GM18907 (cell line): ENCODE measurements around the gene XRCC1.

Experiments used
- ATAC-seq: cut with Tn5 transposase; IDR thresholded peaks from one replicate; pipeline ENCODE4 v1.9.1; 2021; ENCODE audit warnings: mild to moderate bottlenecking, moderate library complexity; ENCODE audit not compliant: unreplicated experiment

XRCC1 gene

DNA sequence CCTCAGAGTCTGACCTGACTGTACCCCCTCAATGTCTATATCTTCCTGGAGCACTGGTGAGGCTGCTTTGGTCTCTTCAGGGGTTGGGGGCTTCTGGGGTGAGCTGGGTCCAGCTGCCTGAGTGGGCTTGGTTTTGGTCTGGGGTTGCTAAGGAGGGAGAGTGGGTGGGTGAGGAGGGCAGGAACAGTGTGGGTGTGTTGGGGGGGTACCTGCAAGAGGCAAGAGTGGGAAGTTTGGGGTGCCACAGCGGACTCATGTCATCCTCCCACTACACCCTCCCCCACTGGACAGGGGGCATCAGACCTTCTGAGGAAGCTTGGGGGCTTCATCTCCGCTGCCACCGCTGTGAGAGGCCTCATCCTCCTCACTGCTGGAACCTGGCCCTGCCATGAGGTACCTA lies 28.7 kb downstream of the XRCC1 start:
- no peak for ATAC-seq

DNA sequence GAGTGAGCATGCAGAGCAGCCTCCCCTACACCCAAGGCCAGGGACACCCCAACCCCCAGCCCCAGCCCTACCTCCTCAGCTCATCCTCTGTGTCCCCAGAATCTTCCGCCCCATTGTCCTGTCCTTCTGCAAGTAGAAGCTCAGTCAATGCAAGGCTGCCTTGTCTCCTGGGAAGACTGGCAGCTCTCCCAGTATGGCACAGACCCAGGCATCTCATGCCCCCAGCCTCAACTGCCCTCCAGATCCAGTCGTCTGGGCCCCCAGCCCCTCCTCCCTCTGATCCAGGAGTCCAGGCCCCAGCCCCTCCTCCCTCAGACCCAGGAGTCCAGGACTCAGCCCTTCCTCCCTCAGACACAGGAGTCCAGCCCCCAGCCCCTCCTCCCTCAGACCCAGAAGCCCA lies 29.3 kb downstream of the XRCC1 start:
- ATAC-seq, result no peak

DNA sequence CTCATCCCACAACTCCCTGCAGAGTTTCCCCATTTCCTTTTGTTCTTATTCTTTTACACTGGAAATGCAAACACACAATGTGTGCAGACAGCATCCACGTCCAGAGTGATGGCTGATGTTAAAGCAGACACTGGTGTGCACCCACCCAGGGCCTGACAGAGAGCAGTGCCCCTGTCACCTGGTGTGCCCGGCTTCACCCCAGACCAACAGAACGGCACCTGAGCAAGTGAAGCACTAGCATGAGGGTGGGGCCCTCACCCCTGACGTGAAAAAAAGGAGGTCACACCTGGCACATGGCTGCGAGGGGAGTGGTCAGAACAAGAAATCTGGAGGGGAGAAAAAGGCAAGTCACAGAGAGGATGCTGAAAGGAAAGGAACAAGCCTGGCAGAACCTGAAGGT lies 30.1 kb downstream of the XRCC1 start:
- no peak for ATAC-seq

DNA sequence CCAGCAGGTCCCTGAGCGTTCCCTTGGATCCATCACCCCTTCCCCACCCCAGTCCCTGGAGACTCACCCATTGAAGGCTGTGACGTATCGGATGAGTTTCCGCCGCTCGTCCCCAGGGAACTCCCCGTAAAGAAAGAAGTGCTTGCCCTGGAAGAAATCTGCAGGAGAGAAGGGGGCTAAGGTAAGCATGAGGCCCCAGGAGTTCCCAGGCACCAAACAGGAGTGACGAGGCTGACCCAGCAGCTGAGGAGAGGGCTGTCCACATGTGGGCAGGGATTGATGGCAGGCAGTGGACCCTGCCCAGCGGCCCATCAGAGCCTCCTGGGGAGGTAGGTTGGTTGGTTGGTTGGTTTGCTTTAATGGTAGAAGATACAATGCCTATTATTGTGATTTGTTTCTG lies 31.2 kb downstream of the XRCC1 start:
- ATAC-seq, result no peak

DNA sequence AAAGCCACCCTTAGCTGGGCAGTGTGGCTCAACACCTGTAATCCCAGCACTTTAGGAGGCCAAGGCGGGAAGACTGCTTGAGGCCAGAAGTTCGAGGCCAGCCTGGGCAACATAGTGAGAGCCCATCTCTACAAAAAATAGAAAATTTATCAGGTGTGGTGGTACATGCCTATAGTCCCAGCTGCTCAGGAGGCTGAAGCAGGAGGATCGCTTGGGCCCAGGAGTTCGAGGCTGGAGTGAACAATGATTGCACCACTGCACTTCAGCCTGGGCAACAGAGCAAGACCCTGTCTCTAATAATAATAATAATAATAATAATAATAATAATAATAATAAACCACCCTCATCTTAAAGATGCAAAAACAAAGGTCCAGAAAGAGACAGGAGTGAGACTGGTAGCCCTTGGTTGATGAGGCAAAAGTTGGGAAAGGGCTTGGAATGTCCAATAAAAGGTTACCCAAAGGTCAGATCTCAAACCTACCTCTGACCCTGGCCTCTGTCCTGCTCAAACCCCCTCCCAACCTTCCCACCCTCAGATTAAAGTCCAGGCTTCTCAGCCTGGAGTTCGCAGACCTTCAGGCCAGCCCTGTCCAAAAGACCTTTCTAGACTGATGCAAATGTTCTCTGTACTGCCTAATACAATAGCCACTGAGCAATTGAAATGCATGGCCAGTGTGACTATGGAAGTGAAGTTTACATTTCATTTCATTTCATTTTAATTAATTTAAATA lies 33.2 kb downstream of the XRCC1 start:
- no peak for ATAC-seq

DNA sequence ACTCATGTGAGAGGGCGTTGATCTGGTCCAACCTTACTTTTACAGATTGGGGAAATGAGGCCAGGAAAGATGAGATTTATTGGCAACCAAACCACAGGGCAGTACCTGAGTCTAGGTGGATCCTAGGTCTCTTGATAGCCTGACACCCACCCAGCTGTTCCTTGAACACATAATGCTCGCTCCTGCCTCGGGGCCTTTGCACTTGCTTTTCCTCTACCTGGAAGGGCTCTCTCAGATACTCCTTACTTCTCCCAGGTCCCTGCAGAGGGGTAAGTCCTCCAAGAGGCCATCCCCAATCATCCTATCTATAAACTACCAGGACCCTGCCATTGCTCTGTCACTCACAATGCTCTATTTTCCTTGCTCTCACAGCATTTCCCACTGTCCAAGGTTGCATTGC lies 34.9 kb downstream of the XRCC1 start:
- ATAC-seq, result no peak

DNA sequence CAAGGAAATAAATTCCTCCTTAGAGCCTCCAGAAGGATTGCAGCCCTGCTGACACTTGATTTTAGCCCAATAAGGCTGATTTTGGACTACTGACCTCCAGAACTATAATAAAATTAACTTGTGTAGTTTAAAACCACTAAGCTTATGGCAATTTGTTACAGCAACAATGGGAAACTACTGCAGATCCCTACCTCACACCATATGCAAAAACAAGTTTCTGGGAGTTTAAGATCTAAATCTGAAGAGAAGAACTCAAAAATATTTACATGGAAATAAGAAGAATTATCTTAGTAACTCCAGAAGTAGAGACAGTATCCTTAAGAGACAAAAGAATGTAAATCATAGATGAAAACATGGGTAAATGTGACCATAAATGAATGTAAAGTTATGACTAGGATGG lies 36.4 kb downstream of the XRCC1 start:
- ATAC-seq, result no peak

DNA sequence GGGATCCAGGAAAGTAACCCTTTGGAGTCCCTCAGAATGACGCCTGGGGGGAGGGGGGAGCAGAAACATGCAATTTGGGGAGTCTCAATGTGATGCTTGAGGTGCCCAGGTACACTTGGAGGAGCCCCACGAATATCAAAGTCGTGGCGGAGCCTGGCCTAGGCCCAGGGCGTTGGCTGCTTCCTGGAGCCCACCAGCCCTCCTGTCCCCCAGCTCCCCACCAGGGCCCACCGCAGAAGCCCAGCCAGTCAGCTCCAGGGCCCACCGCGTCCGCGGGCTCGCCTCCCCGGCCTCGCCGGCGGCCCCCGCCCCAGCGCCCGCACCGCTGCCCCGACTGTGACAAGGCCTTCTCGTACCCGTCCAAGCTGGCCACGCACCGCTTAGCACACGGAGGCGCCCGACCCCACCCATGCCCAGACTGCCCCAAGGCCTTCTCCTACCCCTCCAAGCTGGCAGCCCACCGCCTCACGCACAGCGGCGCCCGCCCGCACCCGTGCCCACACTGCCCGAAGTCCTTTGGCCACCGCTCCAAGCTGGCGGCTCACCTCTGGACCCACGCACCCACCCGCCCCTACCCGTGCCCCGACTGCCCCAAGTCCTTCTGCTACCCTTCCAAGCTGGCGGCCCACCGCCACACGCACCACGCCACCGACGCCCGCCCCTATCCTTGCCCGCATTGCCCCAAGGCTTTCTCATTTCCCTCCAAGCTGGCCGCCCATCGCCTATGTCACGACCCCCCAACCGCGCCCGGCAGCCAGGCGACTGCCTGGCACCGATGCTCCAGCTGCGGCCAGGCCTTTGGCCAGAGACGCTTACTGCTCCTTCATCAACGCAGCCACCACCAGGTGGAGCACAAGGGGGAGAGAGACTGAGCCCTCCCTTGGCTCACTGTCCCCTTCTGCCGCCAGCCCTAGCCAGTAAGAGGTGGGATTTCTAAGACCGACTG lies 40.2 kb downstream of the XRCC1 start:
- no peak for ATAC-seq

DNA sequence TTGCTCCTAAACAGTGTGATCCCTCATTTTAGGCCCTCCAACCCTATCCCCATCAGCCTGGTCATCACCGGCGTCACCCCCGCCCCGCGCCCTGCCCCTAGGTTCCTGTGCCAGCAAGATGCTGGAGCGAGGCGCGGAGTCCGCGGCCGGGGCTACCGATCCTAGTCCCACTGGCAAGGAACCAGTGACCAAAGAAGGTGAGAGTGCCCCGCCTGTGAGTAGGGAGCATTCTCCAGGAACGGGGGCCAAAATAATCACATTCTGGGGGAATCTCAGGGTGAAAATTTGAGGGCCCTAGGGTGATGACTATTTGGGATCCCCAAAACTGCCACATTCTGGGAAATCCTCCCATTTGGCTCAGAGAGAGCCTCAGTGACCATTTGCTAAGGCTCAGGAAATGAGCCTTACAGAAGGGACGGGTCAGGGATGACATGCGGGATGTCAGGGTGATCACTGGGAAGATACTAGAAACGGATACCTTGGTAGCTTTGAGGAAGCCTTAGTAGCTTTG lies 41.0 kb downstream of the XRCC1 start:
- no peak for ATAC-seq

DNA sequence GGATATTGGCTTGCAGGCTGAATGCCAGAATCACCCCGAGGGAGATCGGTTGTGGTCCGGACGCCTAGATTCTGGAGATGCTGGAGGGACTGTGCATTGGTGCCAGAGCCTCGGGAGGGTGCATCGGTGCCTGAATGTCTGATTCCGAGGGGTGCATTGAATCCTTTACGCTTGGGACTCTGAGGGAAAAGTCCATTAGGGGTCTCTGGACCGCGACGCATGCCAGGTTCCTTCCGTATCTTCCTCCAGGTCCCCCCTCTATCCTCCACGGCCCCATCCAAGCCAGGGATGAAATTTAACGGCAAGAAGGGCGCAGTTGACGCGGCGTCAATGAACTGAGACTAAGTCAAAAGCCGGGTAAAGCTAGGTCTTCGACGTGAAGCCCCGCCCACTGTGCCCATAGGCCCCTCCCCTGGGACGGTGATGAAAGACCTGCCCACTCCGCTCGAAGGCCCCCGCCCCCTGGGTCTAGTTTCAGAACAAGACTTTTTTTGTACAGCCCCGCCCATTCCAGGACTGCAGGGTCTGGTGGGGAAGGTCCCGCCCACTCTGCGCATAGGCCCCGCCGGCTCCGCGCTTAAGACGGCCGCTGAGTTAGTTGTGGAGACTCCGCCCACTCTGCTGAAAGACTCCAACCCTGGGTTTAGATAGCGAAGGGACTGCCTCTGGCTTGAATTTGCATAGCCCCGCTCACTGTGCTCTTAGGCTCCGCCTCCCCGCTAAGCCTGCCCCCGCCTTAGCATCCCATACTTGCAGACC lies 41.6 kb downstream of the XRCC1 start:
- peak; percentile 58 for ATAC-seq

DNA sequence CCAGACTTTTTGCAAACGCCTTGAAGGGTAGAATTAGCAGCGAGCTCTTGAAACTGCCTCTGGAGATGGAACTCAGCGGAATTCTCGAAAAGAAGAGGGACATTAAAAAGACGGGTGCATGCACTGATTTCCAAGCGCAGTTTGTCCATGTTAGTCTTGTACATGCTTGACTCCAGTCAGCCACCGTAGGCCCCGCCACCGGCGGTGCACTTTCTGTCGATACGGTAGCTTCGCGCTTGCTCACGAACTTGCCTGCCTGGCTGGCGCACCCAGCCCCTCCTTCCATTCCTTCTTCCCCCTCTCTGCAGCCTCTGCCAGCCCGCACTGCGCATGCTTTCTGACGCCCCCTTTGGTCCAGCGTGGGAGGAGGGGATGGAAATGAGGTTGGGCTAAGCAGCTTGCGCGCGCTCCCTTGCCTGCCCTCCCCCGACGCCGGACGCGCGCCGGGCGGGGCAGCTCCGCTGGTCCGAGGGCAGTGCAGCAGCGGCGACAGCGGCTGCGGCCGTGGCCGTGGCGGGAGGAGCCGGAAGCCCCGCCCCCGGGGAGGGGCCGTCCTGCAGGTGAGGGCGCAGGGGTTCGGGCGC lies 42.3 kb downstream of the XRCC1 start, which contains the start of gene ZNF575:
Gene ZNF575 (plus strand): TSS at position 227 of the 584 bp plus-strand sequence. CDS start 1,235 bp downstream, outside the sequence.
- ATAC-seq, result peak; percentile 54

DNA sequence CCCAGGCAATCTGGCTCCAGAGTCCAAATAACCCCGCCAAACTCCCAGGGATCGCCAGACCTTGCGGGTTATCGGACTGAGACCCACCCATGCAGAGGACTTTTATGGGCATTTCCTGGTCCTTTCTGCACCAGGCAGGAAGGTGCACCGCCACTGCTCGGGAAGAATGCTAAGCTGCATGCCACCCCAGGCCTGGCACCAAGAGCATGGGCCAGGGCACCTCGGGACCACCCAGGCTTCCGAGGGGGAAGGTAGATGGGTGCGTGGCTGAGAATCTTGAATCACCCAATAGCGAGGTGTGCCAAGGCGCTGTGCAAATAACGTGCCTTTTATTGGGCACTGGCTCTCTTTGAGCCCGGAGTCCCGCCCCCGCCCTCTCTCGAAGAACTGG lies 42.8 kb downstream of the XRCC1 start:
- ATAC-seq, result peak; percentile 23

DNA sequence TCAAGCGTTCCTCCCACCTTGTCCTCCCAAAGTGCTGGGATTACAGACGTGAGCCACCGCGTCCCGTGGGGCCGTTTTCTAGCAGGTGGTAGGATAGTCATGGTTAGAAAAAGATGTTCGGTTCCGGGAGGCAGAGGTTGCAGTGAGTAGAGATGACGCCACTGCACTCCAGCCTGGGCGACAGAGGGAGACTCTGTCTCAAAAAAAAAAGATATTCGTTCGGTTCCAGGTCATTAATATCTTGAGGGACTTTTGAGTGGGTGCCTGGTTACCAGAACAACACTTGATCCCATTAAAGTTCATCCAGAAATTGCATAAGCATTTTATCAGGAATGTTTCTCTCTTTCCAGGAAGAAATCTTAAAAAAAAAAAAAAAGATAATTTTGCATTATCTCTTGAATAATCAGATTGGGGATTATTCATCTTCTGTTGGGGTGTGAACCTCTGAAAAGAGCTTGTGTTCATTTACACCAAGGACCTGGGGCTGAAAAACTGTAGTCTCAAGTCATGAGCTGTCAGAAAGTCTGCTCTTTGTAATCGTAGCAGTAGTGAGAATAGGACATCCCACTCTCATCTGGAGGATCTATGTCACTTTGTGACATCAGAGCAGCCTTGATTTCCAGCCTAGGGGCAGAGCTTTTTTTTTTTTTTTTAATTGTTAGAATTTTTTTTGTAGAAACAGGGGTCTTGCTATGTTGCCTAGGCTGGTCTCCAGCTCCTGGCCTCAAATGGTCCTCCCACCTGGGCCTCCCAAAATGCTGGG lies 47.3 kb downstream of the XRCC1 start:
- no peak for ATAC-seq

DNA sequence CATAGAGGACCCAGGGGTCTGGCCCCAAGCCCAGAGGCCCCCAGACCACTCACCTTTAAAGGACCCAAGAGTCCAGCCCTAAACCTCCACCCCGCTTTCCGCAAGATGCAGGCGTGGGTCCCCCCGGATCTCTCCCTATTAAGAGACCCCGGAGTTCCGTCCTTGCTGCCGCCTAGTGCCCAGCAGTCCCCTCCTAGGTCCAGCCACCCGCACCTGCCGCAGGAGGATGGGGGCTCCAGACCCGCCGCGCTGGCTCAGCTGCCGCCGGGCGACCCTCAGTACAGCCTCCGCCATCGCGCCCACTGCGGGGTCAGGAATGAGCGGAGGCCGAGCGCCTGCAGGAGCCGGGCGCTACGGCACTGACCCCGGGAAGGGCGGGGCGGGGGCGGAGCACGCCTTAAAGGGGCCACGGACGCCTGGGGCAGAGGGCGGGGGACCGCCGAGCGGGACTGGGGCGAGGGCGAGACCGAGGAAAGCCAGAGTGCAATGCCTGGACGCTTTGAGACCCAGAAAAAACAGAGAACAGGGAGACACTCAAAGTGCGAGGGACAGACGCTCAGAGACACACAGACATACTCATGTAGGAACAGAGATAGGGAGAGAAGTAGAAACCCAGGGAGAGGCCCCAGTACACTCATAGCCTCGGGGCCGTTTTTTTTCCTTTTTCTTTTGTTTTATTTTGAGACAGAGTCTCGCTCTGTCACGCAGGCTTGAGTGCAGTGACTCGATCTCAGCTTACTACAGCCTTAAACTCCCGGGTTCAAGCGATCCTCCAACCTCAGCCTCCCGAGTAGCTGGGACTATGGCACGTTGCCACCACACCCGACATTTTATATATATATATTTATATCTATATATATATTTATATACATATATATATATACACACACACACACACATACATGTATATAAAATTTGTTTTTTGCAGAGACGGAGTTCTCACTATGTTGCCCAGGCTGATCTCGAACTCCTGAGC lies 48.2 kb downstream of the XRCC1 start, which contains the start of gene ETHE1:
Gene ETHE1 (minus strand): TSS at position 318 of the 976 bp plus-strand sequence. CDS start 24 bp downstream, at position 294.
- ATAC-seq, result peak; percentile 69

DNA sequence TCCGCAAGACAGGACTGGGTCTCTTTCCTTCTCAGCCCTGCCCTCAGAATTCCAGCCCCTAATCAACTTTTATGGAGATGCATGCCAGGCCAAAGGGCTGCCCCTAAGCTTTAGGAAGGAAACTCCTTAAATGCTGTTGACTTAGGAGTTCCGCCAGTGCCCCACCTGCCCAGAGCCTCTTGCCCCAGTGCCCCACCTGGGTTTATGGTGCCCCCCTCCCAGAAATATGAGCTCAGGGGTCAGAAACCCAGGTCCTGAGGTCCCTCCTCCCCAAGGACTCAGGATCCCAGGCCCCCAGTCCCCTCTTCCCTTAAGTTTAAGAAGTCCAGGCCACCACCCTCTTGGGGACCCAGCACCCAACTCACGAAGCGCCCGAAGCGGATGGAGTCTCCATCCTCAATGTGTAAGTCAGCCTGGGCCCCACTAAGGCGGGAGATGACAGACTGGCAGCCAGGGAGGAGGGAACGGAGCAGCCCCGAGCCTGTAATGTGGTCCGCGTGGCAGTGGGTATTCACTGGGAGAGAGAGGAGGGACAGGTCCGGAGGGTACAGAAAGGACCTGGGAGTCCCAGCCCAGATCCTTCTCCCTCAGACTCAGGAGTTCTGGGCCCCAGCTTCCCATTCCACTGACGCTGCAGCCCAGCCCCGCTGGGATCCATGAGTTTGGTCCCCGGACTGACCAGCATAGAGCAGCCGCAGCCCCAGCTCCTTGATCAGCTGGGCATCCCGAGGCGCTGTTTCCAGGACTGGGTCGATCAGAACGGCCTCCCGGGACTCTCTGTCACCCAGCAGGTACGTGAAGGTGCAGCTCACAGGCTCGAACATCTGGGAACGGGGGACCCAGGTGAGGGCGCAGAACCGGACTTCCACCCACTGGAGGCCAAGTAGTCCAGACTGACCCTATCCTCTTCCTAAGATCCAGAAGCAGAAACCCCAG lies 49.2 kb downstream of the XRCC1 start:
- no peak for ATAC-seq

DNA sequence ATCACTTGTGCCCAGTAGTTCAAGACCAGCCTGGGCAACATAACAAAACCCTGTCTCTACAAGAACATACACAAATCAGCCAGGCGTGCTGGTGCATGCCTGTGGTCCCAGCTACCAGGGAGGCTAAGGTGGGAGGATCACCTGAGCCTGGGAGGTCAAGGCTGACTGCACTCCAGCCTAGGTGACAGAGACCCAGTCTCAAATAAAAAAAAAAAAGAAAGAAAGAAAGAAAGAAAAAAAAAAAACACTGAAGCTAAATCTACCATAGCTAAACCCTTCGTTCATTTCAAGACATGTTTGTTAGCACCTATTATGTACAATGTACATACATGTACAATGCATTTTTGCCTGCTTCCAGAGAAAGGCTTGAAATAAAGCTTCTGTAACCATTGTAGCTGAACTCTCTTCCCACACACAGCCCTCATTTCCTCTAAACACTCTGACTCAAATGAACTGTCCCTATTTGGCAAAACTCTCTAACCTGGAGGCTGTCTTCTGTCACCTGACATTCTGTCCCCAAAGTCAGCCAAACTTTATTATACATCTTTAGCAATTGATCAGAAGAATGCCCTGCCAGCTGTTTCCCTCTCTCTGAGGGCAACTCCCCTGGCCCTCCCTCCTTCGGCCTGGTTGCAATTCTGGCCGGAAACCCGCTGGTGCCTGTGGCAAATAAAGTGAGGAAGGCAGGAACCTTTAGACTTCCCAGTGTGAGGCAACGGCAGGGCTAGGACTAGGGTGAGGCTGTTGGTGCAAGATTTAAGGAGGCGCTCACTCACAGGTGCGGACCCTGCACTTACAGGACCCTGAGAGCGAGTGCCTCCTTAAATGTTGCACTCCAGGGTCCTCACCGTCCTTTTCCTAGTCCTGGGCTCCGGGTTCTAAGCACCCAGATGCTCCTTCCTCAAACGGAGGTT lies 50.1 kb downstream of the XRCC1 start:
- ATAC-seq, result peak; percentile 43
